HG02588 (cell line): Measurements from ENCODE around the gene B3GALT5.
"Not testable (repeated sequence)": the region's sequence is repeated elsewhere in the genome, so short reads cannot be mapped to it uniquely, and the experiment has no call there.

Experiments
- ATAC-seq: cut with Tn5 transposase; IDR thresholded peaks from one replicate; pipeline ENCODE4 v1.9.1; 2021; ENCODE audit warnings: mild to moderate bottlenecking, moderate library complexity; ENCODE audit not compliant: unreplicated experiment

The B3GALT5 gene, protein sequence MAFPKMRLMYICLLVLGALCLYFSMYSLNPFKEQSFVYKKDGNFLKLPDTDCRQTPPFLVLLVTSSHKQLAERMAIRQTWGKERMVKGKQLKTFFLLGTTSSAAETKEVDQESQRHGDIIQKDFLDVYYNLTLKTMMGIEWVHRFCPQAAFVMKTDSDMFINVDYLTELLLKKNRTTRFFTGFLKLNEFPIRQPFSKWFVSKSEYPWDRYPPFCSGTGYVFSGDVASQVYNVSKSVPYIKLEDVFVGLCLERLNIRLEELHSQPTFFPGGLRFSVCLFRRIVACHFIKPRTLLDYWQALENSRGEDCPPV

DNA sequence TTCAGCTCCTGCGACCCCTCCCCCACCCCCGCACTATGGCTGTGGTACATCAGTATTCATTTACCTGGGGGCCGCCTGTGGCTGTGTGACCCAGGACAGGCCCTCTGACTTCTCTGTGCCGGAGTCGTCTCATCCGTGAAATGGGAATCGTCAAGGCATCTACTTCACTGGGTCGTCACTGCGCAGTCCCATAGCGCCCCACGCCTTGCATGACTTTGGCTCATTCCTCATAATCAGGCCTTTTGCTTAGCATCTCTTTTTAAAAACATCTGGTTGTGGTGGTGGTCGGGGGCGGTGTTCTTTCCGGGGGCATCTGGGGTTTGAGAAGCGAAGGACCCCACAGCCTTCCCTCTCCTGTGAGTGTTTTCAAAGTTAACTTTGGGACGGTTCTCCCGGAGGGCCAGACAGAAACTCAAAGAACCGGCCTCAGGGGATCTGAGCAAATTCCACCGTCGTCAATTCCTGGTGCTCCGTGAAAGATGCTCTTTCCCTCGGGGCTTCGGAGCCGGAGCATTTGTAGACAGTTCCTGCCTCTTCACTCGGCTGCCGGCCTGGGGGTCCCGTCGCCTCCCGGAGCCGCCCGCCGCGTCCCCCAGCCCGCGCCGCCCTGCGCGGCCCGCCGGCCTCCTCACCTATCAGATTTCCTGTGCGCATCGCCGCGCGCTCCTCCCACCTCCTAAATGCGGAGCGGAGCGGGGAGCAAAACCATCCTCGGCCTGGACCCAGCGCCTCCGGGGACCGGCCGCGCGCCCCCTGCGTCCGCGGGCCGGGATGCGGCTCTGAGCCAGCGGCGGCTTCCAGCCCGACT, at the start of gene B3GALT5:
TSS of gene B3GALT5 (plus strand) at position 708 of the 808 bp plus-strand sequence. CDS start 47,620 bp downstream, outside the sequence.
- ATAC-seq, result no peak

GRCh38 chr21:39564200-39564599, 48.5 kb upstream of the B3GALT5 start:
- no peak for ATAC-seq

DNA sequence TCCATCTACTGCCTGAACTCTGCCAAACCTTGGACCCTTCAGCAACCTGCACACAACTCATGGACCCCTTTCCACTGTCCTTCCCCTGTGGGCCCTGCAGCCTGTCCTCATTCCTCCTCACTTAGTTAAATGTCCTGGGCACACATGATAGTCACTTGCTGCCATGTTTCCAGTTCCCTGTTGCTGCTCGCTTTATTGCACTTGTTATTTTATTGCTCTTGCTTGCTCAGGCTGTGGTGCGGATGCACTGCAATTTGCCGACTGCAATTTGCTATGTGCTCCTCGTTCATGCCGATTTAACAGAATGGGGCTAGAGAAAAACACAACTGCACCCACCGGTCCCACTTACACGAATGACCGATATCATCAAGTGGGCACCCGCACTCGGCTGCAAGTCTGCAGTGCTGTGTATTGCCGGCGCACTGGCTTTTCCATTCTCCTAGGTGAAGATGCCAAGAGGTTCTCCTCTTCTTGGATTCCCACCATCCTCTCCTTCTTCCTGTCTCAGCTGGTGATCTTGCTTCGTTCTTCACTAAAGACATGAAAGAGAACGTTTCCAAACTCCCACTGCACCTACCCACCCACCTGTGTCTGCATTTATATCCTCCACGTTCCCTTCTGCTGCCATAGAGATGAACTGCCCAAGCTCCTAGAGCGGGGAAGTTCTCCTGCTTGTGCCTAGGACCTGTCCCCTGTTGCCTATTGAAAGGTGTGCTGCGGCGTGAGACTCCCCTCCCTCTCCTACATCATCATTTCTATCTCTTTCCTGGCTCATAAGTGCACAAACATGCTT, 45.4 kb upstream of the B3GALT5 start:
- ATAC-seq, result no peak

GRCh38 chr21:39568361-39568760, 44.4 kb upstream of the B3GALT5 start:
- ATAC-seq, result no peak

DNA sequence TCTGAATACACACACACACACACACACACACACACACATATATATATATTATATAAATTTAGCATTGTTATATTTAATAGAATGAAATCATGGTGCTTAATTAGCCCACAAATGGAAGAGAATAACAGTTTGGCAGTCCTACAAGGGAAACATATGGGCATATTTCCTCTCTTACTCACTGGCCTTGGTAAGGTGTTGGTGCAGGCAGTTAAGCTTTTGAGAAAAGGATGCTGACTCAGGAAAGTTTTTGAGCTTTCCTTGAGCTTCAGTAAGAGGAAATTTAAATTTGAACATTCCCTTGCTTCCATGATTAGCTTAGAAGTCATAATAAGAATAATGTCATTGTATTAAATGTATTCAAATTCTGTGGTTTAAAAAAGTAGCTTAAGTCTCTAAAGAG, 37.0 kb upstream of the B3GALT5 start:
- no peak for ATAC-seq

DNA sequence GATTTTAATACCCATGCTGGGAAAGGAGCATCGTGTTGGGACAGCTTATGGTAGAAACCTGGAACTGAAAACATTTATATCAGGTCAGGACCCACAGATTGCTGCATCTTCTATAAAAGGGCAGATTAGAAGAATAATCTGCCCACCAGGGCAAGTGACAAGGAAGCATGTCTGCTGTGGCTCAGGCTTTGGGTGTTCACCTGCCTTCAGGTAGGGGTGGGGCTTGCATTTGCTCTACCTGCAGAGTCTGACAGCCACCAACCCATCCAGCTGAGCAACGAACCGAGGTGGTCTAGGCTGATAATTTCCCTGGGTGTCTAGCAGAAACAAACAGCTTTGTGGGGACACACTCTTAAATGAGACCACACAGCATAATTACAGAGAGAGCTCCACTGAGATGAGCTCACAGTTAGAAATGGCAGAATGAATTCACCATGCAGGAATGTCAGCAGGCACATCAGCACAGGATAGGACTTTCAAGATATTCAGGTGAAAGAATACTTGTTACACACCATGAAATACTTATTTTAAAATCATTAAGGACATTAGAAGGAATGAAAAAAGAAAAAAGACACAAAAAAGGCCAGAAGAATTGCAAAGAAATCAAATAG, 36.1 kb upstream of the B3GALT5 start:
- no peak for ATAC-seq

GRCh38 chr21:39579734-39580332, 32.9 kb upstream of the B3GALT5 start:
- ATAC-seq, result no peak

DNA sequence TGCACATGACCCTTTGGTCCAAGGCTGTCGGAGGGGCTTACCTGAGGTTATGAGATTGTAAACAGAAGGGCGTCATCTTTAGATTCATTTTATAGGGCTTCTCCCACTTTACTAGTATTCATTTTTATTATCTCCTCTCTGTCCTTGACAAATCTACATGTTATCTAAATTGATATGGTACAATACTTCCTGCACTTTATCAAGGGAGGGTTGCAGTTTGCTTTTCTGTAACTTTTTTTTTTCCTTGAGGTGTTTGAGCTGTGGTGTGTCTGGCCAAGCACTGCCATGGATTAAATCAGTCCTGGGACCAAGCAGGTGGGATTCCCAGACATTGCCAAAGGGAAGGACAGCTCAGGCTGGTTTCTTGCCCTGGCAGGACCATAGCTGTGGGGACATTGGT, 32.0 kb upstream of the B3GALT5 start:
- ATAC-seq, result no peak

DNA sequence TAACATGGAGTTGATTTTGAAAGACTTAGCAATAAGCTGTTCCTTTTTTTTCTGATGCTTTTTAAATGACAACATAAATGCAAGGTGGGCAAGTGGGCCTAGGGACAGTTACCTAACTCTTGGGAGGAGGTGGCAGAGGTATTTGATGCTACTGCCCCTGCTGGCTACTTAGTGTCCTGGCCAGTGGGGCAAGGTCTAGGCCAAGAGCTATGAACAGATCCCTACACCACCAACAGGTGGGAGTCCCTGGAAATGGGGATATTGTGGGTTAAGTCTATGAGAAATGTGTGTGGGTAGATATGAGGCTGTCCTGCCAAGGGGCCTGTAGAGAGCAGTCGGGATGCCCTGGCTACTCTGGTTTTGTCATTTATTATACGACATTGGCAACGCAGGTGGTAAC, 31.3 kb upstream of the B3GALT5 start:
- ATAC-seq, result no peak

DNA sequence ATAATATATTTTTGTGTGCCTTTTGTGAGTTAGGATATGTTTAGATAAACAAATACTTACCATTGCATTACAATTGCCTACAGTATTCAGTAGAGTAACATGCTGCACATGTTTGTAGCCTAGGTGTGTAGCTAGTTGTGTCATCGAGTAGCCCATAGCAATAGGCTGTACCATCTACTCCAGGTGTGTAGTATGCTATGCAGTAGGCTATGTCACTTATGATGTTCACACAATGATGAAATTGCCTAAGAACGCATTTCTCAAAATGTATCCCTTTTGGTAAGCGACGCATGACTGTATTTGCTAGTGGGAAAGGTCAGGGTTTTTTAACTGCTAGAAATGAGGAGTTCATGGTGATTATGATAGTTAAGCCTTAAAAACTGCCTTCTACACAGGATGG, 30.0 kb upstream of the B3GALT5 start:
- no peak for ATAC-seq

DNA sequence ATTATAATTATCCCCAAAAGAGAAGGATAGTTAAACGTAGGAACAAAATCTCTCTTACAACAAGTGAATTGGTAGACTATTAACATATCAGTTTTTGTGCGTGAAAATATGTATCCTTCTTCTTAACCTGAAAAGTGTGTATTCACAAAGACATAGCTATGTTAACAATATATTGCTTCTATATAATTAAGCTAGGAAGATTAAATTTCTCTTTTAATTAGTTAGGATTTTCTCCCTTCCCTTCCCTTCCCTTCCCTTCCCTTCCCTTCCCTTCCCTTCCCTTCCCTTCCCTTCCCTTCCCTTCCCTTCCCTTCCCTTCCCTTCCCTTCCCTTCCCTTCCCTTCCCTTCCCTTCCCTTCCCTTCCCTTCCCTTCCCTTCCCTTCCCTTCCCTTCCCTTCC, 29.2 kb upstream of the B3GALT5 start:
- ATAC-seq, result not testable (repeated sequence)

DNA sequence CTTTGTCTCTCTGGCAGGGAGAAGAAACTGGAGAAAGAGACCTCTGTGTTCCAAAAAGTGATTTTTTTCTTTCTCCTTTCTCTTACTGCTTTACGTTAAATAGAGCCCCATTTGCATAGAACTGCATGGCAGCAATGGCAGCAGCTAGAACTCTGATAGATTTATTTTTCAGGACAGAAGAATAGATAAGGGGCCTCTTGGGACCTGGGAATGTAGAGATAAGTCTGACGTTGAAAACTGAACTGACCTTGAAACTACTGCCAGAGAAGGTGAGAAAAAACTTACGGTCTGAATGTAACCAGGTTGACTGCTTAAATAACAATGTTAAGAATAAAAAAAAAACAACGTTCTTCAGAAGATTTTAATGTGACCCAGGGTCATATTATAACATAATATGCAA, 25.4 kb upstream of the B3GALT5 start:
- no peak for ATAC-seq

DNA sequence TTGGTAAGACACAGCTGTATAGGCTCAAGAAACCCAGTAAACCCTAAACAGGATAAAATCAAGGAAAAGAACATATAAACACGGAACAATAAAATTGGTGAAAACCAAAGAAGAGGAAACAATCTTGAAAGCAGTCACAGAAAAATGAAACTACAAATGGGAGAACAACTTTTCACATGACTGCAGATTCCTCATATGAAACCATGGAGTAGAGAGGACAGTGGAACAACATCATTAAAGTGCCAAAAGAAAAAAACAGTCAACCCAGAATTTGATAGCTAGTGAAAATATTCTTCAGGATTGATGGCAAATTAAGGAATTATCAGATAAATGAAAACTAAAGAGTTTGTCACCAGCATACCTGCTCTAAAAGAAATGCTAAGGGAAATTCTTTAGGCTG, 23.9 kb upstream of the B3GALT5 start:
- ATAC-seq, result no peak

GRCh38 chr21:39593522-39593921, 19.2 kb upstream of the B3GALT5 start:
- ATAC-seq, result no peak

DNA sequence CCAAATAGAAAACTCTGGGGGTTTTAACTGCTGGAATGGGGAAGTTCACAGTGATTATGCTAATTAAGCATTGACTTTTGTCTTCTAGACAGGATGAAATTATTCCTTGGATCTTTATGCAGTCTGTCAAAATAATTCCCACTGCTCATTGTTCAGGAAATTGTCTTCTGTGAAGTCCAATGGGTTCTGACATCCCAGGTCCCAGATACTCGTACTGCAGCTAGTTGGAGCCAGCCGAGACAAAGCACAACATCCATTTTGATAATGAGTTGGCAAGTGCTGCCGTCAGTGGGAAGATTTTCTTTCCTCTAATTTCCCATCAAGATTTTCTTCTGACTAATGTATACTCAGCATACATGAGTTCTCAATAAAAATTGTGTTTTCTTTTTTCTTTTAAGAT, 17.3 kb upstream of the B3GALT5 start:
- ATAC-seq, result no peak

DNA sequence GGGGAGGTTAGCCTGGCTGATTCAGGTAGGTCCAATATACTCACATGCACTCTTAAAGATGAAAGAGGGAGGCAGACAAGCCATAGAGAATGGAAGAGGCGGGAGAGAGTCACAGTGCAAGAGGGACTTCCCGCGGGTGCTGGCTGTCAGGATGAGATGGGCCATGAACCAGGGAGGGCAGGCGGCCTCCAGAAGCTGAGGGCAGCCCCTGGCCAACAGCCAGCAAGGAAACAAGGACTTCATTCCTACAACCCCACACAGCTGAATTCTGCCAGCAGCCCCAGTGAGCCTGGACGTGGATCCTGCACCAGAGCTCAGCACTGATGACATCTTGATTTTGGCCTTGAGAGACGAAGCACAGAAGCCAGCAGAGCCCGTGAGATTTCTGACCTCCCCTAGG, 15.1 kb upstream of the B3GALT5 start:
- ATAC-seq, result no peak

DNA sequence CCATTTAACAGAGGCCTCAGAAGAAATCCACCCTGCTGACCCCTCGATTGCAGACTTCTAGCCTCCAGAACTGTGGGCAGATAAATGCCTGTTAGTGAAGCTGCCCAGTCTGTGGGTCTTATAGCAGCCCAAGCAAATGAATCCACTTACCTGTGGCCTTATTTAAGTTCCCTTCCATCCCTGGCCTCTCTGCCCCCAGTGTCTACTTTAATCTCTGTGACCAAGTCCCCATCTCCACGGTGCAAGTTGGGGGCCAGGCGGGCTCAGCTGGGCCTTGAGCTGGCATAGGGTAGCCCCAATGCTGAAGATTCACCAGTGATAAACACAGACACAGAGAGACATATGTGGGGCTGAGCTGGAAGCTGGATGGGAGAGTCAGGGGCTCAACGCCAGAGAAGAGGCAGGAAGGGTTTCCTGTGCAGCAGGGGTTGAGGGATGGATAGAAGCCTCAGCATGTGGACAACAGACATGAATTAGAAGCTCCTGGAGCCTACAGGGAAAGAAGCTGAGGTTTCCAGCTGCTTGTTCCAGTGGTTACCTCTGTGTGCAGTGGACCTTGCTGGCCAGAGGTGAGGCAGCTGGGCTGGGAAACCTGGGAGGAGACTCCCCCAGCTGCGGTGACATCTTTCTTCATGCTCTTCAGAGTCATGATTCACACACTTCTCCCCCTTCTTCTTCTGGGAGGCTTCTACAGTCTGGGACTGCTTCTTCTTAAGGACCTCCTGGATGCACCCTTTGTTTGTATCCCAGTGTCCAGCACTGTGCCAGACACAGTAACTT, 13.4 kb upstream of the B3GALT5 start:
- no peak for ATAC-seq

- ATAC-seq, result no peak
Observed at GRCh38 chr21:39601187-39601928, 11.4 kb upstream of the B3GALT5 start.

GRCh38 chr21:39602076-39602689, 10.6 kb upstream of the B3GALT5 start:
- no peak for ATAC-seq
